ENCODE data around the gene MAP2K6.

The MAP2K6 gene

GRCh38 chr17:69450918-69451317 is 36.4 kb downstream of the MAP2K6 start:
- no peak overlapping the region for H3K9ac ChIP-seq (ENCODE audit: low read length)
- H3K36me3 ChIP-seq (ENCODE audit: control insufficient read depth, insufficient read depth, low read length), result no peaks in the 10 kb centered on the region
- no peak overlapping the region for H3K27ac ChIP-seq (ENCODE audit: low read depth, low read length)
- H3K4me3 ChIP-seq (ENCODE audit: low read length), result no peak overlapping the region
- H3K4me1 ChIP-seq (ENCODE audit: control insufficient read depth, insufficient read depth, low read length), result peaks cover 3% of the 10 kb centered on the region
- no peaks in the 10 kb centered on the region for H3K27me3 ChIP-seq (ENCODE audit: control insufficient read depth, insufficient read depth, low read length)

- no peak overlapping the region for H3K9ac ChIP-seq (ENCODE audit: low read length)
These were observed 37.2 kb downstream of the MAP2K6 start for GRCh38 chr17:69451416-69452394.

GRCh38 chr17:69452664-69453260 is 38.3 kb downstream of the MAP2K6 start:
- Histone ChIP-seq H3K4me1 (ENCODE audit: control insufficient read depth, insufficient read depth, low read length) (peaks cover 3% of the 10 kb centered on the region), H3K4me3 (ENCODE audit: low read length) (no peak overlapping the region), H3K9ac (ENCODE audit: low read length) (no peak overlapping the region), H3K36me3 (ENCODE audit: control insufficient read depth, insufficient read depth, low read length) (no peaks in the 10 kb centered on the region), H3K27me3 (ENCODE audit: control insufficient read depth, insufficient read depth, low read length) (no peaks in the 10 kb centered on the region), H3K27ac (ENCODE audit: low read depth, low read length) (no peak overlapping the region)

More at GRCh38 chr17:69451416-69452394, 37.2 kb downstream of the MAP2K6 start:
- Histone ChIP-seq H3K27me3 (ENCODE audit: control insufficient read depth, insufficient read depth, low read length) (no peaks in the 10 kb centered on the region), H3K4me3 (ENCODE audit: low read length) (no peak overlapping the region), H3K4me1 (ENCODE audit: control insufficient read depth, insufficient read depth, low read length) (peaks cover 3% of the 10 kb centered on the region), H3K36me3 (ENCODE audit: control insufficient read depth, insufficient read depth, low read length) (no peaks in the 10 kb centered on the region), H3K27ac (ENCODE audit: low read depth, low read length) (no peak overlapping the region)

- no peak overlapping the region for H3K9ac ChIP-seq (ENCODE audit: low read length)
These were observed 39.6 kb downstream of the MAP2K6 start for GRCh38 chr17:69454051-69454450.

GRCh38 chr17:69455040-69455439 is 40.5 kb downstream of the MAP2K6 start:
- no peak overlapping the region for H3K27ac ChIP-seq (ENCODE audit: low read depth, low read length)
- H3K9ac ChIP-seq (ENCODE audit: low read length), result no peak overlapping the region
- H3K4me3 ChIP-seq (ENCODE audit: low read length), result no peak overlapping the region
- no peaks in the 10 kb centered on the region for H3K36me3 ChIP-seq (ENCODE audit: control insufficient read depth, insufficient read depth, low read length)
- H3K27me3 ChIP-seq (ENCODE audit: control insufficient read depth, insufficient read depth, low read length), result no peaks in the 10 kb centered on the region
- no peaks in the 10 kb centered on the region for H3K4me1 ChIP-seq (ENCODE audit: control insufficient read depth, insufficient read depth, low read length)

More at GRCh38 chr17:69454051-69454450, 39.6 kb downstream of the MAP2K6 start:
- no peak overlapping the region for H3K27ac ChIP-seq (ENCODE audit: low read depth, low read length)
- H3K4me3 ChIP-seq (ENCODE audit: low read length), result no peak overlapping the region
- no peaks in the 10 kb centered on the region for H3K36me3 ChIP-seq (ENCODE audit: control insufficient read depth, insufficient read depth, low read length)
- H3K4me1 ChIP-seq (ENCODE audit: control insufficient read depth, insufficient read depth, low read length), result no peaks in the 10 kb centered on the region
- H3K27me3 ChIP-seq (ENCODE audit: control insufficient read depth, insufficient read depth, low read length), result no peaks in the 10 kb centered on the region

- H3K9ac ChIP-seq (ENCODE audit: low read length), result no peak overlapping the region
- no peaks in the 10 kb centered on the region for H3K4me1 ChIP-seq (ENCODE audit: control insufficient read depth, insufficient read depth, low read length)
- H3K36me3 ChIP-seq (ENCODE audit: control insufficient read depth, insufficient read depth, low read length), result no peaks in the 10 kb centered on the region
- H3K27me3 ChIP-seq (ENCODE audit: control insufficient read depth, insufficient read depth, low read length), result no peaks in the 10 kb centered on the region
- H3K4me3 ChIP-seq (ENCODE audit: low read length), result no peak overlapping the region
- no peak overlapping the region for H3K27ac ChIP-seq (ENCODE audit: low read depth, low read length)
These were observed 43.1 kb downstream of the MAP2K6 start for GRCh38 chr17:69457603-69458002.

- no peak overlapping the region for H3K4me3 ChIP-seq (ENCODE audit: low read length)
- no peaks in the 10 kb centered on the region for H3K27me3 ChIP-seq (ENCODE audit: control insufficient read depth, insufficient read depth, low read length)
- H3K27ac ChIP-seq (ENCODE audit: low read depth, low read length), result no peak overlapping the region
- no peak overlapping the region for H3K9ac ChIP-seq (ENCODE audit: low read length)
- no peaks in the 10 kb centered on the region for H3K36me3 ChIP-seq (ENCODE audit: control insufficient read depth, insufficient read depth, low read length)
- no peaks in the 10 kb centered on the region for H3K4me1 ChIP-seq (ENCODE audit: control insufficient read depth, insufficient read depth, low read length)
These were observed 46.7 kb downstream of the MAP2K6 start for GRCh38 chr17:69460963-69461922.

- Histone ChIP-seq H3K9ac (ENCODE audit: low read length) (no peak overlapping the region), H3K4me1 (ENCODE audit: control insufficient read depth, insufficient read depth, low read length) (no peaks in the 10 kb centered on the region), H3K4me3 (ENCODE audit: low read length) (no peak overlapping the region), H3K27me3 (ENCODE audit: control insufficient read depth, insufficient read depth, low read length) (no peaks in the 10 kb centered on the region), H3K27ac (ENCODE audit: low read depth, low read length) (no peak overlapping the region), H3K36me3 (ENCODE audit: control insufficient read depth, insufficient read depth, low read length) (no peaks in the 10 kb centered on the region)
These were observed 47.5 kb downstream of the MAP2K6 start for GRCh38 chr17:69461951-69462369.

- H3K4me3 ChIP-seq (ENCODE audit: low read length), result no peak overlapping the region
- H3K27ac ChIP-seq (ENCODE audit: low read depth, low read length), result no peak overlapping the region
- H3K27me3 ChIP-seq (ENCODE audit: control insufficient read depth, insufficient read depth, low read length), result no peaks in the 10 kb centered on the region
- no peak overlapping the region for H3K9ac ChIP-seq (ENCODE audit: low read length)
- H3K4me1 ChIP-seq (ENCODE audit: control insufficient read depth, insufficient read depth, low read length), result no peaks in the 10 kb centered on the region
- H3K36me3 ChIP-seq (ENCODE audit: control insufficient read depth, insufficient read depth, low read length), result no peaks in the 10 kb centered on the region
These were observed 48.4 kb downstream of the MAP2K6 start for GRCh38 chr17:69462882-69463281.

GRCh38 chr17:69466451-69466850 is 52.0 kb downstream of the MAP2K6 start:
- no peak overlapping the region for H3K4me3 ChIP-seq (ENCODE audit: low read length)
- H3K27me3 ChIP-seq (ENCODE audit: control insufficient read depth, insufficient read depth, low read length), result no peaks in the 10 kb centered on the region
- H3K36me3 ChIP-seq (ENCODE audit: control insufficient read depth, insufficient read depth, low read length), result no peaks in the 10 kb centered on the region
- no peaks in the 10 kb centered on the region for H3K4me1 ChIP-seq (ENCODE audit: control insufficient read depth, insufficient read depth, low read length)
- no peak overlapping the region for H3K9ac ChIP-seq (ENCODE audit: low read length)
- no peak overlapping the region for H3K27ac ChIP-seq (ENCODE audit: low read depth, low read length)

GRCh38 chr17:69466905-69467667 is 52.6 kb downstream of the MAP2K6 start:
- no peaks in the 10 kb centered on the region for H3K4me1 ChIP-seq (ENCODE audit: control insufficient read depth, insufficient read depth, low read length)
- H3K27me3 ChIP-seq (ENCODE audit: control insufficient read depth, insufficient read depth, low read length), result no peaks in the 10 kb centered on the region
- no peaks in the 10 kb centered on the region for H3K36me3 ChIP-seq (ENCODE audit: control insufficient read depth, insufficient read depth, low read length)
- H3K4me3 ChIP-seq (ENCODE audit: low read length), result no peak overlapping the region
- H3K27ac ChIP-seq (ENCODE audit: low read depth, low read length), result no peak overlapping the region
- no peak overlapping the region for H3K9ac ChIP-seq (ENCODE audit: low read length)

Data from rectal smooth muscle tissue (tissue), 1 donor.